C1 segment of cervical spinal cord (tissue), 14 donors: ENCODE measurements around the gene ARHGAP20.
"Not testable (repeated sequence)": the region's sequence is repeated elsewhere in the genome, so short reads cannot be mapped to it uniquely, and the experiment has no call there.

Experiments
- DNase-seq, 14 donors: peaks; one replicate each; lab custom pipeline; 2025; lab: John Stamatoyannopoulos, UW

The ARHGAP20 gene

DNA sequence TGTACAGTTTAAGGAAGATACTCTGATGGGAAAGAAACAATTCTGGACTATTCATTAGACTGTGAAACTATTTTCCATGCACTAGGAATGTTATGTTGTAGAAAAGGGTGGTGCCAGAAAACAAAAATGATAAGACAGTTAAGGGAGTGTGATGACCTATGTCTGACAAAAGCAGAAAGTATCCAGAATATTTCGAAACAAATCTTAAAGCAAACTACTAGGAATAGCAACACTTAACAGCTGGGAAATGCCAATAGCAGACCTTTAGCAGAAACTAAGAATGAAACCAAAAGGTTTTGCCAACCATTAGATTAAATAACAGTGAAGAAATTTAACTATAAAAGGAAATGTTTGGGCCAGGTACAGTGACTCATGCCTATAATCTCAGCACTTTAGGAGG lies 3.3 kb upstream of the ARHGAP20 start:
- DNase-seq, result no peak

- DNase-seq, result peak in 2 of 14 donors; percentile 11 to 29
These were observed 1.2 kb upstream of the ARHGAP20 start for GRCh38 chr11:110713449-110713776.

DNA sequence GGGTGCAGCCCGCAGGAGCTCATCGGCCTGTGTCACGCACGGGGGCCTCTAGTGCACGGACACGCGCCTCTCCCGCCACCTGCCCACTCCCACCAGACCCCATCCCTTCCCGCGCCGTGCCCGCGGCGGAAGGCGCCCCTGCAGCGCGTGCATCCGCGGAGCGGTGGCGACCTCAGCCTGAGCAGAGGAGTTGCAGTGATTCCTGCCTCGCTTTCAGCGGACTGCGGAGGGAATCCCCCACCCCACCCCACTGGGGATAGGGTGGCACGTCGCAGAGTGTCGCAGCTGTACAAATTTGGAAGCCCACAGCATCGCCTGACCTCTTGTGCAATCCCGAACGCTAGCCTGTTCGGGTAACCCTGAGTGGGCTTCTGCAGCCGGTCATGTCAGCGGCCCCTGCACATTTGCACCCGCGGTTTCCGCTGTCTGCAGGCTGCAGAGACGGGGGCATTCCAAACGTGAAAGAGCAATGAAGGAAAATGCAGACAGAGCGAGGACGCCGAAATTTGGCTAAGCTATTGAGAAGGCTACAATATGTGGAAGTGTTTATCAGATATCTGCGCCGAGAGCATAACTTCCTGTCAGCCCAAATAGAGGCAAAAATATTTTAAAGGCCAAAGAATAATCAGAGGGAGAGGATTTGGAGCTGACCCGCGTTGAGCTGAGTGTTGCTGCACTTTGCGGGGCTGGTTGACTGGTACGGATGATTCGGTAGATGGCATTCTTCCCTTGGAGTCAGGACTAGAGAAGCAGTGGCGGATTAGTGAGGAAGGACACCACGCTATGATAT lies 617 bp upstream of the ARHGAP20 start:
- peak in 11 of 14 donors; percentile 2 to 80 (median 40) for DNase-seq

DNA sequence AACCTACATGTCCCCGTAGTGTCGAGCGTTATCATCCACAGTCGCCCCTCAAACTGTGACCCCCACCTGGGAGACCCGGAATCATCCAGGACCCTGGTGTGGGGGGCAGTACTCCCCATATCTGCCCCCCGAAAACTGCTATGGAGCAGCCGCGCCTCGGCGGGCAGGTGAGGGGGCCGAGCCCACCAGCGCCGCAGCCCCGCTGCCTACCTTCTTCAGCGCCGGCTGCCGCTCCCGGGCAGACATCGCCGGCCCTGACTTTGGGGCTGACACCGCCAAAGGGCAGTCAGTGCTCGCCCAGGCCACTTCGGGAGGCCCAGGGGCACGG lies 825 bp downstream of the ARHGAP20 start:
- no peak for DNase-seq

- DNase-seq, result peak in 6 of 14 donors; percentile 4 to 38 (median 10)
These were observed 1.4 kb downstream of the ARHGAP20 start for GRCh38 chr11:110710628-110711381.

- no peak for DNase-seq
These were observed 7.9 kb downstream of the ARHGAP20 start for GRCh38 chr11:110704210-110704864.

- no peak for DNase-seq
These were observed 20.3 kb downstream of the ARHGAP20 start for GRCh38 chr11:110691926-110692325.

DNA sequence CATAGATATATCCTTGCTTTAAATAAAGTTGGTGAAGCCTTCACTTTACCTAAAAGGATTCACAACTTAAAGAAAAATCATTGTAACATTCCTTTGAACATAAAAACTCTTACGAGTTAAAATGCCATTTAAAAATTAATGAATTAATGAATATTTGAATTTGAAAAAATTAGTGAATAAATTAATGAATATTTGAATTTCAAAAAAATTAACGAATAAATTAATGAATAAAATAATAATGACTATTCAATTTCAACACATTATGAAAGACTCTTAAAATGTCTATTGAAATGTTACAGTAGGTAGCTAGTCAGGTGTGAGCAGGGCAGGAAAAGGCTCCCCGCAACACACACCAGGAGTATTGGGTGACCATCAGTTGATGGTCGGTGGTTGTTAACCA lies 22.9 kb downstream of the ARHGAP20 start:
- no peak for DNase-seq

DNA sequence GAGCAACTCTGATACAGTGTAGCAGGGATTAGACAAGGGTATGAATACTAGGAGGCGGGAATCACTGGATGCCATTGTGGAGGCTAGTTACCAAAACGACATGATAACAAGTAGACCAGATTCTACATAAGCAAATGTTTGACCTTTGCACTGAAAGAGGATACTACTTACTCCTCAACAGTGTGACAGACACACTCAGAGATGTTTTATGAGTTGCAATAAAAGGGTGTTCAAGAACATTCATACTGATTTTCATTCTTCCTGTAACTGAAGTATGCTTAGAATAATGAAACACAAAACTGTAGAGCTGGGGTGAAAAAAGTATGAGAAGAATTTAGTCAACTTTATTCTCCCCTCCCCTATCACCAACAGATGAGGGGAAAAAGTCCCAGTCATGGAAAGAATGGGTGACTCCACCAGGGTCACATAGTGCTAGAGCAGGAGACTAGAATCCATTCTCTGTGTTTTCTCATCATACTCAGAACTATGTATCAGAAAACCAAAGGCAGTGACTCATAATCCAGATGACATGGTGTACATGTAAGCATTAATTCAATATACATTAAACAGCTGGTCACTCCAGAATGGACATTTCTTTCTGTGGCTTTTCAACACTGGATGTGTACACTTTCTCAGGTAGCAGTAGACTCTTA lies 32.8 kb downstream of the ARHGAP20 start:
- no peak for DNase-seq

DNA sequence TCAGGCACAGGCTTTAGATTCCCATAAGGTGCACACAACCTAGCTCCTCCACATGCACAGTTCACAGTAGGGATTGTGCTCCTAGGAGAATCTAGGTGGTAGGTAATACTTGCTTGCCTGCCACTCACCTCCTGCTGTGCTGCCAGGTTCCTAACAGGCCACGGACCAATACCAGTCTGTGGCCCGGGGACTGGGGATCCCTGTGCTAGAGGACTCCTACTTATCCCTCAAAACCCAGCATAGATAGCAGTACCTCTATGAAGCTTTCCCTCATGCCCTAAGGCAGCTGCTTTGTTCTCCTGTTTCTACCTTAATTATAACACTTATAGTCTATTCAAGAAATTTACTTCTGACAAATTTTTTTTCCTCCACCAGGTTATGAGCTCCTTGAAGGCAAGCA lies 36.7 kb downstream of the ARHGAP20 start:
- DNase-seq, result no peak

DNA sequence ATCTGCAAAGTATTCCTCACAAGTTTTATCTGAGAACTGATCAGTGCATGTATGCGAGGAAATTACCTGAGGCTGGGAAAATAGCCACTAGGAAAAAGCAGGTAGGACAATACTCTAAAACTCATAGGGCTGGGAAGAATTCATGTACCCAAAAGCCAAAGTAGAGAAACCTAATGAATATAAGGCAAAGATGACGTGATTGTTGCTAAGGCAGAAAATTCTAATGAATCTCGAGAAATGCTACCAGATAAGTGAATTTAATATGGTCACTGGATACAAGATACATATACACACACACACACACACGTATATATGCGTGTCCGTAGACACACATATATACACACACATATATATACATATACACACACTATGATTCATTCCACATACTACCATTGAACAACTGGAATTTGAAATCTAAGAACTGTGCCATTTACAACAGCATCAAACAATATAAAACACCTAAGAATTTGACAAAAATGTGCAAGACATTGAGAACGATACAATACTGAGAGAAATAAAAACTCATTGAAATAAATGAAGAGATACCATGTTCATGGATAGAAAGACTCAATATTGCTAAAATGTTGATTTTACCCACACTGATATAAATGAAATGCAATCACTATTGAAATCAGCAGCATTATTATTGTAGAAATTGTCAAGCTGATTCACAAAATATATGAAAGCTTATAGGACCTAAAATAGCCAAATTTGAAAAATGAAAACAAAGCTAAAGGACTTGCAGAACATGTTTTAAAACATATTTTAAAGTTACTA lies 46.4 kb downstream of the ARHGAP20 start:
- DNase-seq, result no peak

GRCh38 chr11:110655967-110656366 lies 56.3 kb downstream of the ARHGAP20 start:
- no peak for DNase-seq

DNA sequence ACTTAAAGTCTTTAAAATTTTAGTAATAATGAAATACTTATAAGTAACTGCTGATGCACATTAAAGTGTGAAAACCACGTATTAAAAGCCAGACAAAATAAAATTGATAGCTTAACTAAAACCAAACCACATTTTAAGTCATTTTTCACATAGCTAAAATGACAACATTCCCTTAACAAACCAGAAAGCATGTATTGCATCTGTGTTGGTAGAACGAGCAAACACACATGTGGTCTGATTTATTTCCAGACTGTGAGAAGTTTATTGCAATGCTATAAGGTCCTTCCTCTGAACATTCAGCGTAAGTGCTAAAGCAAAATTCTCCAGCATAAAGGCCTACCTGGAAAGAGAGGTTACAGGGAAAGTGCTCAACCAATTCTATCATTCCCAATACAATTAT lies 57.8 kb downstream of the ARHGAP20 start:
- no peak for DNase-seq

- DNase-seq, result no peak
These were observed 67.0 kb downstream of the ARHGAP20 start for GRCh38 chr11:110645253-110645652.

- DNase-seq, result no peak
These were observed 77.9 kb downstream of the ARHGAP20 start for GRCh38 chr11:110634370-110634769.

DNA sequence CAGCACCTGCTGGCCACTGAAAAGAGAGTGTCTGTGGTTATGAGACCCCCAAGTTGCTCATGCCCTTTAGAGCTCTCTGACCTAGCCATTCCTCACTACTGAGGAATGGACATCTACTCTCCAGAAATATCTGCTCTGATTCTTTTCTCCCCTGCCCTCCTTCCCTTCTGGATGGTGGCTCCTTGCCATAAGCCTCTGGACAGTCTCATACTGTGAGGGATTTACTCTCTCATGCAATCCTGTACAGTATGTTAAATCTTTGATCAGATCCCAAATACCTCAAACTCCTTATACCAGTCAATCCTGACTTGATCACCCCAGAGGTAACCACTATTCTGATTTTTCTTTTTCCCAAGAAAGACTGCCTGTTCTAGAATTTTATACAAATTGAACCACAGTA lies 80.7 kb downstream of the ARHGAP20 start:
- DNase-seq, result no peak

DNA sequence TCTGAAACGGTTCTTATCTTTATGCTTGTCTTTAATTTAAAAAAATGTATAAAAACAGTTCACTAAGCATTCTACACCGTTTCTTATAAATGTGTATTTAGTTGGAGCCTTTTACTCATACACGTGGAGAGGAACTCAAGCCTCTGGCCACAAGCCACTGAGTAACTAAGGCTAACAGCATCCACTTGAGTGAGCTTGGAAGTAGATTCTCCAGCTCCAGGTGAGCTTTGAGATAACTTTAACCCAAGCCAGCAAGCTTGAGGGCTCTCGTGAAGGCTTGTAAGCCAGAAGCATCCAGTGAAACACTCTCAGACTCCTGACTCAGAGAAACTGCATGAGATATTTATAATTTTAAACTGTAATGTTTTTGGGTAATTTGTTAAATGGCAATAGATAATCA lies 82.6 kb downstream of the ARHGAP20 start:
- DNase-seq, result no peak

- no peak for DNase-seq
These were observed 90.4 kb downstream of the ARHGAP20 start for GRCh38 chr11:110621826-110622225.

GRCh38 chr11:110619366-110619765 lies 92.9 kb downstream of the ARHGAP20 start:
- DNase-seq, result not testable (repeated sequence)

DNA sequence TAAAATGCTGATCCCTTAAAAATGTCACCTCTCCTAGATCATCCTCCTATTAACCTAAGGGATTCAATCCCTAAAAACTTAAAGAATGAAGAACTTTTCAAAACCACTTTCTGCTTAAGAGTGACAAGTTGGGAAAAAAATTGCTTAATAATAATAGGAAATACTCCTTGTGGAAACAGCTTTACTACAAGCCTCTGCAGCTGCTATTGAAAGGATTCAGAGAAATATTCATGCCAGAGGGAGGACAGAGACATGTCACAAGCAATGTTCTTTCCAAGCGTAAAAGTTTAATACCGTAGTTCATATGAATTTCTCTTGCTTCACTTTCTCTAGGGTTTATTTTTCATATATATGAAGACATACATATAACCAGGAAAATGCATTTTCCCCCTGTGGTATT lies 98.2 kb downstream of the ARHGAP20 start:
- no peak for DNase-seq

DNA sequence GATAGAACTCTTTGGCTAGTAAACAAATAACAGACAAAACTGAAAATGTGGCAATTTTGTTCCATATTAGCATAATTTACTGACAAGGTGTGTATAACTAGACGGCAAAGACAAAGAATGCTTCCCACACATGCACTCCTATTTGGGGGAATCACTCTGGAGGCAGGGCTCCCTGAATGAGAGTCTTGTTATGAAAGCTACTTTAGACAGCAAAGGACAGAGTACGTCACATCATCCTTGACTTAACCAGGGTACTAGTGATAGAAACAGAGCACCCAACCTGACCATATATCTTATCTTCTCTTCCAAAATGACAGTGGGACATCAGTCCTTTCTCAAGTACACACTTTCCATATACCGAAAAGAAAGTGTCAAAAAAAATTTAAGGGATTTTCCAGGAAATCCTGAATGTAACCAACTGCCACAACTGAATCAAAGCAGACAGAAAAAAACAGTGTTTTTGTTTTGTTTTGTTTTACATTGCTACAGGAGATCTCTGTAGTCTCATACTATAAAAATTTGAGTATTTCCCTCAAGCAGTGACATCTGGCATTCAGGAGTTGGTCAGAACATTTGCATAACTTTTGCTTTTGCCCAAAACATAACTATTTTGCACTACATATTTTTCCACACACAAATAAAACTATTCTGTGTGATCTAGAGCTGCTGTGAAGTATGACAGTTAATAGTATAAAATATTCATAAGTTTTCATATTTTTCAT lies 98.9 kb downstream of the ARHGAP20 start:
- DNase-seq, result no peak
